Mesenteric fat pad (tissue), 1 donor: ENCODE measurements around the gene MGAT4A. TPM values are rescaled to one million over a fixed set of nuclear protein-coding genes. Genes with fewer than 3 reads are reported as not detected.

Experiments
- DNase-seq: peaks from one replicate; pipeline ENCODE4 v3.0.0-alpha.2; 2020; ENCODE audit warnings: low spot score
- long read RNA-seq: library from polyadenylated mRNA; unstranded; transcript quantifications from one replicate; pipeline ENCODE4 v2.0.0, GENCODE V29; 2020
- total RNA-seq: library from RNA; stranded (reverse); fragmentation: NEBNext Ultra II Directional; extraction: Animal tissue kit (Norgen Biotek cat#: 25700); gene quantifications from one replicate; pipeline ENCODE4 v1.2.1, GENCODE V29; 2021
- donor health status: DM: yes; HTN: yes; CAD: no.

The MGAT4A gene
- 50.6 TPM for total RNA-seq
- long read RNA-seq, full-length matches to known transcripts = 17 of 33 reads
- long read RNA-seq, partial matches to known transcripts = 6 of 33 reads
- long read RNA-seq, other reads (novel, unspliced or antisense) = 10 of 33 reads

DNA sequence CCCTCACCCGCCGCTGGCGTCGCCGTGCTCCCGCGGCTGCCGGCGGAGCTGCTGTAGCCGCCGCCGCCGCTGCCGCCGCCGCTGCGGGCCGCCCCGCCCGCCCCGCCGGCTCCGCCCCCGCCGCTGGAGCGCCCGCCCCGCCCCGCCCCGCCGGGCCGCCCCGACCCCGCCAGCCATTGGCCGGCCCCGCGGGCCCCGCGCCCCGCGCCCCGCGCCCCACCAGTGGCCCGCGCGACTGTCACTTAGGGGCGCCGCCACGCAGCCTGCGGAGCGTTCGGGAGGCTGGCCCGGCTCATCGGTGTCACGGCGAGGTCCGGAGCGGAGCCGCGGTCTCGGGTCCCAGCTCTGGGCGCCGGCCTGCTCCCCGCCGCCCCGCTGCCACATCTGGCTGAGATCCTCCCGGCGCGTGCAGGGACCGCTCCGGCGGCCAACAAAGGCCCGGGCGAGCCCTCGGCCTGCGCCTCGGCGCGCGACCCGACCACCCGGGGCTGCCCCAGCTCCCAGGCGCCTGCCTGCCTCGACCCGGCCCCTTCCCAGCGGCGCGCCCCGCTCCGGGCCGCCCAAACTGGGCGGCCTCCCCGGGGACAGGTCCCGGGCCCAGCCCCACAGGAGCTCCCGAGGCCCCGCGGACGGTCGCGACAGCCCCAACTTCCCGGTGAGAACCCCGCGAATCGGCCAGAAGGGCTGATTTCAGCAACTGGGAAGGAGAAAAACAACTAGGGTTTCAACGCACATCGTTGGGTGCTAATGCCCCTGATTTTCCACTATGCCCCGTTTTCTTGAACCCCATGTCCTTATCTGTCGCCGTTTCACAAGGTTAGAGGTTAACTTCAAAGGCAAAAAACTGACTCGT, at the start of gene MGAT4A:
Gene MGAT4A, minus strand, starts transcription at position 92 of the 853 bp plus-strand sequence. CDS start 4,800 bp downstream, outside the sequence.
- peak; percentile 94 for DNase-seq

GRCh38 chr2:98778741-98779483, 48.0 kb upstream of the MGAT4A start:
- no peak for DNase-seq

DNA sequence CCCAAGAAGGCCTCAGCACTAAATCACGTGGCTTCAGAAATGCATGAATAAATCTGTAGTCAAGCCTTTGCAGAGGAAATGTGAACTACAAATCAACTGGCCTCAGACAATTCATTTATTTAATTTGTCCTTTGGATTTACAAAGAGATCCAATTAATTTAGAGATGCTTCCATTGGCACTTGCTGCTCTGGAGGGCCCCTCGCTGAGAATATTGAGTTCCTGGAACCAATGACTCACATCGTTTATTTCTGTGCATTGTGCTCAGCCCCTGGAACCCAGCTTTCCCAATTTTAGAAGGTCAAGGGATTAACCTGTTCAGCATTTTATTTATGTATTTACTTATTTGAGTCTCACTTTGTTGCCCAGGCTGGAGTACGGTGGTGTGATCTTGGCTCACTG, 47.2 kb upstream of the MGAT4A start:
- no peak for DNase-seq

DNA sequence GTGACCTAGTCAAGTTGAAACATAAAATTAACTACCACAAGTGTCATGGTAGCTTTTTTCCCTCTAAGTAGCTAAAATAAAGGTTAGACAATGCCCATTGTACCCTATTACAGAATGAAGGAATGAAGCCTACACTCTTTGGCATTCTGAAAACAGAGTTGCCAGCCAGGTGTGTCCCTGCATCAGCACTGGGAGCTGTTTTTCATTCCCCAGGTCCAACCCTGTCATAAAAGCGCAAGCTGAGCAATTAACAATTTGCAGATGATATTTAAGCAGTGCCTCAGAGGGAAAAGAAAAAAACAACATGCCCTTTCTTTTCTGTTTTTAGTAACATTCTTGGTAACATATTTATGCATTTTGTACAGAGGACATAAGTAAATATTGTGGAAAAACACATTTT, 46.8 kb upstream of the MGAT4A start:
- DNase-seq = no peak

GRCh38 chr2:98777076-98777475, 46.1 kb upstream of the MGAT4A start:
- DNase-seq = no peak

DNA sequence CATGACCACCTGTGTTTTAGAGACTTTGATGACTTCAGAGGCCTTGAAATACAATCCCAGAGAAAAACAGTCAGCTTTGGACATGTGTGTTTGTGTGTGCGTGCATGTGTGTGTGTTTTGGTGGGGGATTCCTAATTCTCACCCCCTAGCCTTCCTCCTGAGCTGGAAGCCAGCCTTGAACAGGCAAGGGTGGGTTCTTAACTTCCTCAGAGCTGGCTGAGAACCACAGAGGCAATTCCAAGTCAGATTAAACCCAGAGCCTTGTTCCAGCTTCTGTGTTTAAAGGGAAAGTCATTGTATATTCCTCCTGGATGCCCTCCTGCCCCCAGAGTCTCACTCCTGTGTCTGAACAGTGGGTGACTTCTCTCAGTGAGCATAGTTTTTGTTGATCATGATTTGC, 45.2 kb upstream of the MGAT4A start:
- no peak for DNase-seq

DNA sequence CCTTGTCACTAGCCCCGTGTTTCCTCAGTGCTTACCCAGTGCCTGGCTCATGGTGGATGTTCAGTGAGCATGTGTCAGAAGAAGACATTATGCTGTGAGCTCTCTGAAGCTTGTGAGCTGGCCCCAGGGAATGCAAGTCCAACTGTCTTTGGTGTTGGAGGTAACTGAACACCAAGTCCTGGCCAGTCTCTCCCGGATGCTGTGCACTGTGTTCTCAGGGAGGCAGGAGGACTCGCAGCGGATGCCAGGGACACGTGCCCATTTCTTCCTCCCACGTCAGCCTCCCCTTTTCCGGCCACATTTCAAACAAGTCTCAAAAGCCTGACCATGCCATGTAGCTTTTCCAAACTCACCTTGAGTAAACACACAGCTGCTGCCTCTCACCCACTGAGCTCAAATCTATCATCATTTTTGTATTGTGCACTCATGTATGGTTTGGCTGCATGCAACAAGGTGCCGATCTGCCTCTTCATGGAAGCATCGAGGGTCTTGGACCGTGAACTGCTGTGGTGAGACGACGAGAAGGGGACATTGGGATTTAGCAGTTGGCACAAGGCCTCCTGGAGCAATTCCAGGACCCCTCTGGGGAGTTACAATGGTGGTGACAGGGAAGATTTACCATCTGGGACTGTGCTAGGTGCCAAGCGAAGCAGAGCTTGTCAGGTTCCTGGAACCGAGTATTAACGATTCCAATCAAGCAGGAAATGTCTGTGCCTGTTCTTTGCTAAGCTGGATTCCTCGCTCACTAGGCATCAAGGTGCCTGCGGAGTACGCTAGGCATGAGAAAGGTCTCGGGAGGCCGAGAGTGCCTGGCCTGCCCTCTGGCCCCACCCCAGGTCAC, 44.4 kb upstream of the MGAT4A start:
- DNase-seq = no peak

DNA sequence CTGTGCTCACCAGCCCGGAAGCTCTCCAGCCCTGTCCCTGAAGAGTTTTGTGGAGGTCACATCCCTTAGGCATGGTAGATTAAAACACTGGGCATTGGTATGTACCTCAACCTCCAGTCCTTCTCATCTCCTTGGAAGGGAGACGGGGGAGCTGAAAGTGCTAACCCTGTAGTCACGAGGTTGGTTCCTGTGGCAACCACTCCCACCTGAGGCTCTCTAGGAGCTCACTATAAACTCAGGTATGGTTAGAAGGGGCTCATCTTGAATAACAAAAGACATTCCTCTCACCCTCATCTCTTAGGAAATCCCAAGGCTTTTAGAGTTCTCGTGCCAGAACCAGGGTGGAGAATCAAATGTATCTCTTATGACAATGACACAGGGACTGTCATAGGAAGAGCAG, 43.0 kb upstream of the MGAT4A start:
- DNase-seq = no peak

GRCh38 chr2:98773169-98773568, 42.2 kb upstream of the MGAT4A start:
- DNase-seq = no peak

- no peak for DNase-seq
These were observed 41.6 kb upstream of the MGAT4A start for GRCh38 chr2:98772536-98772935.

GRCh38 chr2:98771721-98772524, 41.0 kb upstream of the MGAT4A start:
- no peak for DNase-seq

DNA sequence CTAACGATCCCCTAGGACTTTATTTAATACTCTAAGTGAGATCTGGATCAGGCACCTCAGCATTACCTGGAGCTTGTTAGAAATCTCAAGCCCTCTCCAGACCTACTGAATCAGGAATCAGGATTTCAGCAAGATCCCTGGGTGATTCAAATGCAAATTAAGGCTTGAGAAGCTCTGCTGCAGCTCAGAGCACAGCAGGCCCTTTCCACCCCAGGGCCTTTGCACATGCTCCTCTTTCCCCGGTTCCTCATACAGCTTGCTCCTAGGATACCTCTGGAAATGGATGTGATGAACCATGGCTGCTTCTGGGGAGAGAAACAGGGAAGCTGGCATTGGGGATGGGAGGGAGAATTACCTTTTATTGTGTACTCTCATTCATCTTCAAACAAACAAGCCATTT, 40.3 kb upstream of the MGAT4A start:
- DNase-seq = no peak

GRCh38 chr2:98769784-98770183, 38.9 kb upstream of the MGAT4A start:
- no peak for DNase-seq

DNA sequence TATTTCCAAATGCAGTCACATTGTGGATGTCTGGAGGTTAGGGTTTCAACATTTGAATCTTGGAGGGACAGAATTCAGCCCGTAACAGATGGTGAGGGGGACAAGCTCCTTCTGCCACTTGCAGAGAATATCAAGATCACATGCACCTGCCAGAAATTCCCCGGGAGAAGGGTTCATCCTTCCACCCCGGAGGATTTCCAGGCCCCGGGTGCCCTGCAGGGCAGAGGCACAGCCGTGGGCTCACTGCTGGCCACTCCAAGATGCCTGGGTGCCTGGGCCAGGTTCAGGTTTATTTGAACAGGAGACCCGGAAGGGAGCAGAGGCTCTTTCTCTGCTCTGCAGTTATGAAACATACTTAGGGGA, 38.2 kb upstream of the MGAT4A start:
- no peak for DNase-seq

DNA sequence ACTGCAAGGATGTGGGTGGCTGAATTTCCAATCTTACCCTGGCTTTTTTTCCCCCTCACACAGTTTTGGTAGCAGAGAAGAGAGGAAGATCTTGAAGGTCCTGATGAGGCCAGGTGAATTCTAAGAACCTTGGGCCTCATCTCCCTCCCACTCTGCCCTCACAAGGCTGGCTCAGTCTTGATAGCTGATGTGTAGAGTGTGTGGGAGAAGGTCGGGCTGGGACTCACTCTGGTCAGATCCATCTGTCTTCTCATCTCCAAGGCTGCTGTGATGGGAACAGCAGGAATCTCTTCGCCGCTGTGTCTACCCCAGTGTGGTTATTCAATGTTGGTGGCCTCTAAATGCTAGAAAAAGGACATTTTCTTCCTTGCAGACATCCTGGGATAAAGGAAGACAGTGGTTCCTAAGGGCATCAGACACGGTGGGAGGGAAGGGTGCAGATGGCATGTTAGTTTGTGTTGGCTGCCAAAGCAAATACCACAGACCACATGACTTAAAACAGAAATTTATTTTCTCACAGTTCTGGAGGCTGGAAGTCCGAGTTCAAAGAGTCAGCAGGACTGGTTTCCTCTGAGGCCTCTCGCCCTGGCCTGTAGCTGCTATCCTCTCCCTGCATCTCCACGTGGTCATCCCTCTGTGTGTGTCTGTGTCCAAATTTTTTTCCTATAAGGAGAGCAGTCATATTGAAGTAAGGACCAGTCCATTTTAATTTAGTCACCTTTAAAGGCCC, 37.6 kb upstream of the MGAT4A start:
- DNase-seq = no peak

- no peak for DNase-seq
These were observed 33.6 kb upstream of the MGAT4A start for GRCh38 chr2:98764499-98764898.

DNA sequence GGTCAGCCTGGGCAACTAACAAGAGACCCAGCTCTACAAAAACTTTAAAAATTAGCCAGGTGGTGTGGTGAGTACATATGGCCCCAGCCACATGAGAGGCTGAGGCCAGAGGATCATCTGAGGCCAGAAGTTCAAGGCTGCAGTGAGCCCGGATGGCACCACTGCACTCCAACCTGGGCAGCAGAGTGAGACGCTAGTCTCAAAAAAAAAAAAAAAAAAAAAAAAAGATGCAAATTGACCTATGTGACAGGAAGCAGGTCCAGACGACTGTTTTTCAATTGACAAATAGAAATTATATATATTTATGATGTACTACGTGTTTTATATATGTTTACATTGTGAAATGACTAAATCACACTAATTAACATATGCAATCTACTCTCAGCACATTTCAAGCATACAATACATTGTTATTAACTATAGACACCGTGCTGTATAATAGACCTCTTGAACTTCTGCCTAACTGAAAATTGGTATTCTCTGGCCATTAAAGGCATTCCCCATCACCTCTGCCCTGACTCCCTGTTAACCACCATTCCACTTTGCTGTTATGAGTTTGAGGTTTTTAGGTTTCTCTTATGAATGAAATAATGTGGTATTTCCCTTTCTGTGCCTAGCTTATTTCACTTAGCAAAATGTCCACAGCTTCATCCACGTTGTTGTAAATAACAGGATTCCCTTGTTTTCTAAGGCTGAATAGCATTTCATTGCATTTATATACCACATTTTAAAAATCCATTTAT, 32.4 kb upstream of the MGAT4A start:
- no peak for DNase-seq

GRCh38 chr2:98761909-98762308, 31.0 kb upstream of the MGAT4A start:
- no peak for DNase-seq

- DNase-seq = no peak
These were observed 30.4 kb upstream of the MGAT4A start for GRCh38 chr2:98761267-98761781.
